GM18499 (cell line): ENCODE measurements around the gene GRAMD4.

Experiments used
- ATAC-seq: cut with Tn5 transposase; IDR thresholded peaks from one replicate; pipeline ENCODE4 v1.9.1; 2021; ENCODE audit warnings: moderate number of reproducible peaks; ENCODE audit not compliant: insufficient read depth, unreplicated experiment

Gene GRAMD4

GRCh38 chr22:46652847-46653331 is 32.7 kb downstream of the GRAMD4 start:
- ATAC-seq: no peak

DNA sequence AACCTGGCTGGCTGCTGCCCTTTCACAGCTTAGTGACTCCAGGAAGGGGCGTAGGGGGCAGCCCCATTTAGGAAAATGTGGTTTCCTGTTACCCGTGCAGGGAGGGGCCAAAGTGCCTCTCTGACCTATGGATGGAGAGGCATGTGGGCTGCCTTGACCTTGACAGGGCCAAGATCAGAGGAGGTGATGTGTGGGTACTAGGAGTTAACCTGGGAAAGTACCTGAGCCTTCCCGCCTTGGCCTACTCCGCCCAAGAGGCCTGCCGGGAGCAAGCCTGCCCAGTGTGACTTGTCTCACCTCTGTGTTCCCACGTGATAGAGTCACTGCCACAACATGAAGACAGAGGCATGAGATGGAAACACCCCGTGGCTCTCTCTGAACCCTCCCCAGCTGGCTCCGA is 33.4 kb downstream of the GRAMD4 start:
- no peak for ATAC-seq

- ATAC-seq: no peak
Observed at GRCh38 chr22:46654426-46654825, 34.2 kb downstream of the GRAMD4 start.

DNA sequence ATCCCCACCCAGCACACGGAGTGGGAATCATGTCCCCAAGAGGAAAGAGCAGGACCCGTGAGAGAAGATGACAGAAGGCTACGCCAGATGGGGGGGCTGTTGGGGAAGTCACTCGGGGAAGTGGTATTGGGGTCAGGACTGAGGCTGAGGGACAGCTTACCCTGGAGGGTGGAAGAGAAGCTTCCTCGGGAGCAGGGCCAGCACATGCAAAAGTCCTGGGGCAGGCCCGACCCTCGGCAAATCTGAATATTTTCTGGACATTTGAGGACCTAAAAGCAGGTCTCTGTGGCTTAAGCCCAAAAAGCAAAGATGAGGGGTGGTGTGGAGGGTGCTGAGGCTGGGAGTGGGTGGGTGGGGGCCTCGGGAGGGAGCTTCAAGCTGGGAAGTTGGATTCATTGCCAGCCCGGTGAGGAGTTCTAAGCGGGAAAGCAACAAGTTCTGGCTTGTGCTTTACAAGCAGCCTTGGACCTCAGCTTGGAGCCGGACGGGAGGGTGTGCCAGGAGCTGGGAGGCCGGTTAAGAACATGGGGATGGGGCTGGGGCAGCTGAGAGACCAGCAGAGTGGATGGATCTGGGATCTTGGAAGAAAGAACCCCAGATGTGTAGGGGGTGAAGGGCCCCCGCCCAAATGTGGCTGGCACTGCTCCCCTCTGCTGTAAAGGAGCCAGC is 34.9 kb downstream of the GRAMD4 start:
- no peak for ATAC-seq

- no peak for ATAC-seq
Observed at GRCh38 chr22:46655861-46656608, 35.8 kb downstream of the GRAMD4 start.

DNA sequence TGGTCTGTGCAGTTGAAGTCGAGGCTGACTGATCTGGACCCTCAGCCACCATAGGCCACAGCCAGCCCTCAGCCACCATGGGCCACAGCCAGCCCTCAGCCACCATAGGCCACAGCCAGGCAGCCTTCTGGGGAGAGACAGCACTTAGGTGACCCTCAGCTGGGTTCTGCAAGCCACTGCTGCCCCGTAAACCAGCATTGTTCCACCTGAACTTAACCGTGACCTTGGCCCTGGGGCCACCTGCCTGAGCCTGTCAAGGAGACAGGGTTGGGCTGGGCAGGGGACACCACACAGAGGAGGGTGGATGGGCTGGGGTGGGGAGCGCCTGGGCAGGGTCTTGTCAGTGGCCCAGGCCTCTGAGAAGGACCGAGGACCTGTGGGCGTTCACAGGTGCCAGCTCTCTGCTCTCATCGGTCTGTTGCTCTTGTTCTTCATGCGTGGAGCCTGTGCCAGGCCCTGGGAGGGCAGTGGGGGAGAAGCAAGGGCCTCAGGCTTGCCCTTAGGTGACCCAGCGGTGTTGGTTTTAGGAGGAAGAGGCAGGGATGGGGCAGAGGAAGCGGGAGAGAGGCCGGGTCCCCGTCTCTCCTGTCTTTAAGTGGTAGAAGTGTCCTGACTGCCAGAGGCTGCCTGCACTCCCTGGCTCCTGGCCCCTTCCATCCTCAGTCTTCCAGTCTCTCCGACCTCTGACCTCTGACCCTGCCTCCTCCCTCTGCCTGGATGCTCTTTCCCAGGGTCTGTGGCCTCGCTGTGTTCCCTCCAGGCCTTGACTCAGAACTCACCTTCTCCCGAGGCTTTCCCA is 36.9 kb downstream of the GRAMD4 start:
- no peak for ATAC-seq

GRCh38 chr22:46657655-46657953 is 37.4 kb downstream of the GRAMD4 start:
- no peak for ATAC-seq

DNA sequence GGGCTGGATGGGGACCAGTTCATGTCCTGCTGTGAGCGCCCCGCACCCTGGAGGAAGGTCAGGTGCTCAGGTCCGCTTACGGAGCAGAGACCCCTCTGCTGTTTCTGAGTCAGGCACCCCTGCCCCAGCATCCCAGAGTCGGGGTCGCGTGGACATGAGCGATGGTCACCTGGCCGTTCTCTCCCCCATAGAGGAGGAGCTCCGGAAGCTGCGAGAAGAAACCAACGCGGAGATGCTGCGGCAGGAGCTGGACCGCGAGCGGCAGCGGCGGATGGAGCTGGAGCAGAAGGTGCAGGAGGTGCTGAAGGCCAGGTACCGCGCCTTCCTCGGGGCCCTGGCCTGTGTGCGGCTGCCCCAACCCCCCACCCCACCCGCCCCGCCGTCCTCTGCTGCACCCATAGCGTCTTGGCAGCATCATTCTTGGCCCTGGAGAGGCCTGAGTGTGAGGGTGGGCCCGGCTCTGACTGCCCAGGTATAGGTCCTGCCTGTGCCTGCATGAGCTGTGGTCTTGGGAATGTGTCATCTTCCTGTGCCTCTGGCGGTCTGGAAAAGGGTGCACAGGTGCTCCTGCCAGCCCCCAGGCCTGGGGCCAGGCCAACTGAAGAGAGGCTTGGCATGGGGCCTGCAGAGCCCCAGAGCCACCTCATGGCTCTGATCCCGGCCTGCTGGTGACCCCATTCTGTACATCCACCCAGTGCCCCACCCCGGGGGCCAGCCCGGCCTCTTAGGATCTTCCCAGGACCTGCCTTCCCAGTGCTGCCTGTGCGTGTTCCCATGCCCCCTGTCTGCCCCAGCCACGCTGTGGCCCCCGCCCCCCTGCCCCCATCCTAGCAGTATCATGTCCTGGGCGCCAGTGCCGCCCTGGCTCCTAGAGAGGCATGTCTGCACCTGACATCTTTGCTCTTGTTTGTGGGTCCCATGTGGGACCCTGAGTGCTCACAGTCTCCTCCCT is 38.1 kb downstream of the GRAMD4 start:
- no peak for ATAC-seq

DNA sequence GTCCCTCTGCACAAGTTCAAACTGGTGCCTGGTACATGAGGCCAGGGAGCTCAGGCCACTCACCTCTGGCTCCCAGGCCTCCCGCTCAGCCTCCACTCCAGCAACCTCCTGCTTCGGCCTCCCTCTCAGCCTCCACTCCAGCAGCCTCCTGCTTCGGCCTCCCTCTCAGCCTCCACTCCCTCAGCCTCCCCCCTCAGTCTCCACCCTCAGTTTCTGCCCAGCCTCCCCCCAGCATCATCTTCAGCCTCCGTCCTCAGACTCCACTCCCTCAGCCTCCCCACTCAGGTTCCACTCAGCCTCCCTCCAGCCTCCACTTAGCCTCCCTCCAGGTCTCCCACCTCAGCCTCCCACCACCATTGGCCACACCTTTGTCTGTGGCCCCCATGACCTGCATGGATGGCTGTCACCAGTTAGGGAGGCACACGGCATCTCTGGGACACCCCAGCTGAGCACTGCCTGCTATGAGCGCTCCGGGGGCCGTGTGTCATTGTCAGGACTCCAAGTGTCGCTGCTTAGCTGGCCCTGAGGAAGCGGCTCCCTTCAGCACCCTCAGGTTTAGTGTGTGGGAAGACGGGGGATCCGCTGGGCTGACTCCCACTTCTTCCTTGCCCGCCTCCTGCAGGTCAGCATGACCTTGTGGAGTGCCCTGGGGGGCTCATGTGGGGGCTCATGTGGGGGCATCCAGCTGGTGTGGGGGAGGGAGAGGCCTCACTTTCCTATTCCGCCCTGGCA is 39.0 kb downstream of the GRAMD4 start:
- ATAC-seq: no peak

DNA sequence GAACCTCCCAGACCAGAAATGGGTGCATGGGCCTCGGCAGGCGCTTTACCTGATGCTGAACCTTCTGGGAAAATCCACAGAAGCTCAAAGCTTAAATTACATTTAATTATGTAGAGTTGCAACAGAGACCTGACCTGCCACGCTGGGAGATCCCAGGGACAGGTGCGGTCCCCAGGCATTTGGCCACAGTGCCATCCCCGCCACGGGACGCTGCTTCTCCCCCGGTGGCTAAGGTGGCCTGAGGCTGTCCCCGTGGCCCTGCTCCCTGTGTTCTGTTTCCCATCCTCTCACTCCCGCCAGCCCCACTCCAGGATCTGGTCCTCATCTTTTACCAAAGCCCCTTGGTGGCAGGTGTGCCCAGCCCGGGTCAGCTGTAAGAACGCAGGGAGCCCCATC is 39.6 kb downstream of the GRAMD4 start:
- no peak for ATAC-seq

DNA sequence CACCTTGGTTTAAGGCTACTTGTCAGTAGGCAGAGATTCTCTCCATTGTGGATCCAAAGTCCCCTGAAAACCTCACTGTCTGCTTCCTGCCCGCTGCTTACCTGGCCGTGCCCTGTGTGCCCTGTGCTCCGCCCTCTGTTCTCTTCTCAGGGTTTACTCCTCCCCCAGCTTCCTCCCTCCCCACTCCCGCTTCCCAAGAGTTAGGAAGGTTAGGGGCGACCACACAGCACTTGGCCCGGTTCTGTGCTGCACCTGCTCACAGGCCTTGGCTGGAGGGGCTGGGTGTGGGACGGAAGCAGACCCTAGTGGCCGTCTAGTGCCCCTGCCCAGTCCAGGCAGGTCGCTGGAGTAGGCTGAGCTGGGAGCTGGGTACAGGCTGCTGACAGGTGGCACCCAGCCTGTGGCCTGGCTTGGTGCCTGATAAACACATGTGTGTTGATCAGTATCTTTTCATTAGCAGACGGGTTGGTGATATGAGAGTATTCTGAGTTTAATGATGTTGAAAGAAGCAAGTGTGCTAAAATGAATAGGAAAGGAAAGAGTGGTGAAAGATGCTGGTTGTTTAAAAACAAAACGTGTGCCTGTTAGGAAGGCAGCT is 40.5 kb downstream of the GRAMD4 start:
- ATAC-seq: no peak

DNA sequence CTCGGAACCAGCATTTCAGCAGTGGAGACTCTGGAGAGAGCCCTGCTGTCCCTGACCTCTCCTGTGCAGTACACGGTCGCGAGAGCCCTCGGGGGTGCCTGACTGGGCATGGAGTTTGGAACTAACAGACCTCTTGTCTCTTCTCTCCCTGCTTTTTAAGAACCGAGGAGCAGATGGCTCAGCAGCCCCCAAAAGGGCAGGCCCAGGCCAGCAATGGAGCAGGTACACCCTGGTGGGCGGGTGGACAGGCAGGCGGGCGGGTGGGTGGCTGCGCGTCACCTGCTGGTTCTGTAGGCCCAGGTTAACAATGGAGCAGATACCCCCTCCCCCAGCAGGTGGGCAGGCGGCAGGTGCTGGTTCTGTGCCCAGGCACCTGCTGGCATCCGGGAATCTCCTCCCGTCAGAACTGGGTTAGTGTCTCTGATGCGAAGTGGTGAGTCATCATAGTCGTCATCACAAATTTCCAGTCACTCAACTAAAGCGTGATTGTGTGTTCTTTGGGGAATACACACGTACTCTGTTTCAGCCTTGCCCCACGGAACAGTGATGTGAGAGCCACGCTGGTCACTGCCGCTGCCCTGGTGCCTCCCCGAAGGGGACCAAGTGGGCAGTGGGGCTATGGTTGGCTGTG is 41.1 kb downstream of the GRAMD4 start:
- no peak for ATAC-seq

GRCh38 chr22:46662226-46662625 is 42.0 kb downstream of the GRAMD4 start:
- no peak for ATAC-seq

DNA sequence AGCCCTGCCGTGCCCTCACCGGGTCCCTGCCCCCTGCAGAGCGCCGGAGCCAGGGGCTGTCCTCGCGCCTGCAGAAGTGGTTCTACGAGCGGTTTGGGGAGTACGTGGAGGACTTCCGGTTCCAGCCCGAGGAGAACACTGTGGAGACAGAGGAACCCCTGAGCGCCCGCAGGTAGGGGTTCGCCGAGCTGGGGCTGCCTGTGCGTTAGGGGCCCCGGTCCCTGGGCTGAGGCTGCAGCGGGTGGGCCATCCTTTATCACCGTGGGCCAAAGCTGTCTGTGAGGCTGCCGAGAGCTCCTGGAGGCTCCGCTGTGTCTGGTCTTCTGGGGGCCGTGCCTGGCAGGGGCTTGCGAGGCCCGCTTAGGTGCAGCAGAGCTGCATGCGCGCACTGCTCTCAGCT is 42.8 kb downstream of the GRAMD4 start:
- no peak for ATAC-seq

DNA sequence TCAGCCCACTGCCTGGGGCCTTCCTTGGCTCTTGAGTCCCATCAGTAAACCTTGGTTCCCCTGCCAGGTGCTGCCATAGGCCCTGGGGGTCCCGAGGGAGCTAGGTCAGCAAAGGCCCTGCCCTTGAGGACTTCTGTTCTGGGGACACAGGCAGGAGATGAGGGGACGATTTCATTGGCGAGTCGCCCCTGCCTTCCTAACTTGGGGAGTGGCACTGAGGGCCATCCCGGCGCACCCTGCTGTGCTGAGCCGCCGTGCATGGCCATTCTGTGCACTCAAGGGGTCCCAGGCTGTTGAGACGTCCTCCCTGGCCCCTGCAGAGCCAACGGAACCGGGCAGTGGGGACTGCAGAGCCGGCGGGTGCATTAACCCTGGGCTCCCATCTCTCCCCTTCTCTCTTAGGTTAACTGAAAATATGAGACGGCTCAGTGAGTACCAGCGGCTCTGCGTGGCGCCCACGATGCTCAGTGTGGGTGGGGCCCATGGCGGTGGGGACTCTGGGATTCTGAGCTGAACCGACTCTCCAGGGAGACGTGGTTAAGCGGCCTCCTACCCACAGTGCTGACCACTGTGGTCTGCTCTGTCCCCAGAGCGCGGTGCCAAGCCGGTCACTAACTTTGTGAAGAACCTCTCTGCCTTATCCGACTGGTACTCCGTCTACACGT is 43.4 kb downstream of the GRAMD4 start:
- ATAC-seq: no peak

GRCh38 chr22:46664301-46664855 is 44.2 kb downstream of the GRAMD4 start:
- ATAC-seq: no peak

DNA sequence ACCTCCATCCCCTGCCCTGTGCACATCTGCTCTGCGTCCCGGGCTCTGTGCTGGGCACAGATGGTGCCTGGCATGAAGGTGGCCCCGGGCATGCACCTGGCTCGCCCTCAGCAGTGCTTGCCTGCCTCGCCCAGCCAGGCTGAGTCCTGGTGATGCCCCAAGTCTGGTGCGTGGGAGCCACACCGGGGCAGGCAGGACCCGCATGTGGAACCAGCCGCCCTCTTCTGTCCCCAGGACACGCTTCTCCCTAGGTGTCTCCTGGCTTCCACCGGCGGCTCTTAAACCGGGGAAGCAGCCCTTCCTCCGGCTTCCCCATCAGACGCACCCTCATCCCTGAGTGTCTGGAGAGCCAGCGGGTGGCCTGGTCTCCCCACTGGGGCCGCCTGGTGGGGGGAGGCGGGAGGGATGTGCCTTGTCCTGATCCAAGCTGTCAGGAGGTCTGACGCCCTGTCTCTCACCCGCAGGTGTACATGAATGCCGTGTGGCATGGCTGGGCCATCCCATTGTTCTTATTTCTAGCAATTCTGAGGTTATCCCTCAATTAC is 45.0 kb downstream of the GRAMD4 start:
- no peak for ATAC-seq
